GM23338 (cell line): ENCODE measurements around the gene NME4.

ENCODE experiments used
- EZH2 ChIP-seq: fragments of 200-600 bp; sonication (generic); IDR thresholded peaks from one replicate; pipeline ENCODE4 v1.8.0; 2017; ENCODE audit warnings: antibody characterized with exemption, mild to moderate bottlenecking, low read depth; ENCODE audit not compliant: unreplicated experiment
- EZH2phosphoT487 ChIP-seq: fragments of 200-600 bp; sonication (generic); IDR thresholded peaks from one replicate; pipeline ENCODE4 v1.8.1; 2018; ENCODE audit warnings: antibody characterized with exemption; ENCODE audit not compliant: unreplicated experiment
- JUNB ChIP-seq: IDR thresholded peaks from one replicate; pipeline ENCODE4 v1.6.1; 2016; ENCODE audit warnings: antibody characterized with exemption; ENCODE audit not compliant: unreplicated experiment
- POLR2AphosphoS5 ChIP-seq: IDR thresholded peaks from 2 replicates; pipeline ENCODE4 v1.6.1; 2016; ENCODE audit warnings: antibody characterized with exemption, low read depth
- TF ChIP-seq, protein P1 (sequence below), 2 experiments: fragments of 200-600 bp in 1 of 2; sonication (generic) in 1 of 2; conservative IDR thresholded peaks; 2 replicates each; pipeline versions ENCODE4 v1.5.1 to v1.6.1; 2016 to 2017; ENCODE audit warnings: antibody characterized with exemption in 2 of 2, low read depth in 2 of 2, mild to moderate bottlenecking in 2 of 2, moderate library complexity in 1 of 2

DNA sequence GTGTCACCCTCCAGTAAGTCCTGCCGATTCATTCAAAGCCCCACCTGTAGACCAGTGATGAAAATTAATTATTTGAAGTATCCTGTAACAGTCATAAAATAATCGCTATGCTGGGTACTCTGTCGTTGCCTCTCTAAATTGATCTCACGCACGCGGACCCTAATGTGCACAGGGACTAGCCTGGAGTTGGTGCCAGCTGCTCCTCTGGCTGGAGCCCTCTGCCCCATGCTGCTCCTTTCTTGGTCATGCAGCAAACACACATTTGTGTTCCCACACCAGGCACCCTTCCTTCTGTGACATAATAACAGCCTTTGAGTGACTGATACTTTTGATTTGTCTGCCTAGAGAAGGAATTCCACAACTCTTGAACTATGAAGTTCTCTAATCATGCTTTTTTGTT, 44.4 kb downstream of the NME4 start:
- TF ChIP-seq POLR2AphosphoS5 (no peak), EZH2phosphoT487 (no peak), EZH2 (no peak), JUNB (no peak)
- TF ChIP-seq, protein P1, sequence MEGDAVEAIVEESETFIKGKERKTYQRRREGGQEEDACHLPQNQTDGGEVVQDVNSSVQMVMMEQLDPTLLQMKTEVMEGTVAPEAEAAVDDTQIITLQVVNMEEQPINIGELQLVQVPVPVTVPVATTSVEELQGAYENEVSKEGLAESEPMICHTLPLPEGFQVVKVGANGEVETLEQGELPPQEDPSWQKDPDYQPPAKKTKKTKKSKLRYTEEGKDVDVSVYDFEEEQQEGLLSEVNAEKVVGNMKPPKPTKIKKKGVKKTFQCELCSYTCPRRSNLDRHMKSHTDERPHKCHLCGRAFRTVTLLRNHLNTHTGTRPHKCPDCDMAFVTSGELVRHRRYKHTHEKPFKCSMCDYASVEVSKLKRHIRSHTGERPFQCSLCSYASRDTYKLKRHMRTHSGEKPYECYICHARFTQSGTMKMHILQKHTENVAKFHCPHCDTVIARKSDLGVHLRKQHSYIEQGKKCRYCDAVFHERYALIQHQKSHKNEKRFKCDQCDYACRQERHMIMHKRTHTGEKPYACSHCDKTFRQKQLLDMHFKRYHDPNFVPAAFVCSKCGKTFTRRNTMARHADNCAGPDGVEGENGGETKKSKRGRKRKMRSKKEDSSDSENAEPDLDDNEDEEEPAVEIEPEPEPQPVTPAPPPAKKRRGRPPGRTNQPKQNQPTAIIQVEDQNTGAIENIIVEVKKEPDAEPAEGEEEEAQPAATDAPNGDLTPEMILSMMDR (conservative IDR thresholded peaks at IDR 0.05; ENCODE audit: low read depth in 2 of 2) = no peak
